Panc1 (cell line): ENCODE results near the gene PSAP. TPM values are rescaled to one million over a fixed set of nuclear protein-coding genes. Genes with fewer than 3 reads are reported as not detected.

ENCODE experiments used
- ATAC-seq: fragments of 200-7000 bp; cut with Tn5 transposase; 2 replicates; pipeline ENCODE4 v1.9.1; 2020; ENCODE audit warnings: mild to moderate bottlenecking, moderate library complexity
- BruUV-seq: library from RNA; stranded (reverse); fragments of 400-500 nt; replicated peaks from 2 replicates; lab custom pipeline; 2021; lab: Mats Ljungman, UMichigan
- CTCF ChIA-PET: fragments of 300-600 bp; sonication (Branson Sonifier 250); formaldehyde crosslinking; loops from one replicate; lab custom pipeline; 2022; ENCODE audit warnings: antibody characterized with exemption; lab: Charles Lee
- POLR2A ChIA-PET: fragments of 300-600 bp; sonication (Branson Sonifier 250); formaldehyde crosslinking; loops from one replicate; lab custom pipeline; 2022; ENCODE audit warnings: antibody characterized with exemption; lab: Charles Lee
- DNase-seq: peaks from one replicate; pipeline ENCODE4 v3.0.0-alpha.2; 2010; ENCODE audit warnings: low read depth, low spot score
- H3K27ac ChIP-seq: 2 replicates; pipeline ENCODE4 v1.5.1; 2011; ENCODE audit warnings: mild to moderate bottlenecking, low read length, inconsistent platforms
- H3K27me3 ChIP-seq: fragments of 200-500 bp; sonication (Bioruptor generic); 2 replicates; pipeline ENCODE4 v1.6.0; 2014; ENCODE audit warnings: low read length, inconsistent platforms; ENCODE audit not compliant: control insufficient read depth, insufficient read depth
- H3K36me3 ChIP-seq: fragments of 200-500 bp; sonication (Bioruptor generic); 2 replicates; pipeline ENCODE4 v1.5.1; 2014; ENCODE audit warnings: inconsistent platforms, mild to moderate bottlenecking, low read length, moderate library complexity; ENCODE audit not compliant: control insufficient read depth, insufficient read depth
- H3K4me1 ChIP-seq: 2 replicates; pipeline ENCODE4 v1.5.1; 2011; ENCODE audit warnings: inconsistent platforms, mild to moderate bottlenecking, low read length, moderate library complexity; ENCODE audit not compliant: control insufficient read depth, insufficient read depth
- H3K4me3 ChIP-seq, 2 experiments: 2 replicates each; pipeline ENCODE4 v1.5.1; 2011 to 2012; ENCODE audit warnings: low read depth in 2 of 2, low read length in 2 of 2, mild to moderate bottlenecking in 2 of 2, inconsistent platforms in 1 of 2, moderate library complexity in 1 of 2
- H3K9me3 ChIP-seq: fragments of 200-500 bp; sonication (Bioruptor generic); 2 replicates; pipeline ENCODE4 v1.5.1; 2014; ENCODE audit warnings: low read depth, mild to moderate bottlenecking, inconsistent platforms, low read length, moderate library complexity; ENCODE audit not compliant: control insufficient read depth, insufficient read depth
- POLR2AphosphoS5 ChIP-seq: IDR thresholded peaks from 2 replicates; pipeline ENCODE4 v1.6.1; 2012; ENCODE audit warnings: mild to moderate bottlenecking, low read depth, low read length, moderate library complexity
- SIN3A ChIP-seq: IDR thresholded peaks from 2 replicates; pipeline ENCODE4 v1.6.1; 2012; ENCODE audit warnings: low read depth, mild to moderate bottlenecking, low read length, moderate library complexity, borderline replicate concordance; ENCODE audit not compliant: insufficient read depth
- TCF7L2 ChIP-seq: IDR thresholded peaks from 2 replicates; pipeline ENCODE4 v1.6.1; 2011; ENCODE audit warnings: mild to moderate bottlenecking, low read depth, low read length, inconsistent platforms
- in situ Hi-C: cut with HindIII; loops from 2 replicates; pipeline ENCODE4 v1.10.0; 2016; ENCODE audit warnings: low sequenced_read_pairs, low pct_unique_long_range_greater_than_20kb
- intact Hi-C: fragments of 100-400 bp; cut with micrococcal nuclease; formaldehyde crosslinking; loops from one replicate; pipeline ENCODE4 v1.10.0; 2022; ENCODE audit not compliant: unreplicated experiment
- total RNA-seq: library from RNA; stranded (reverse); gene quantifications from one replicate; pipeline ENCODE4 v1.2.1, GENCODE V29; 2021; ENCODE audit not compliant: unreplicated experiment
- TF ChIP-seq, protein P1 (sequence below): fragments of 450-650 bp; IDR thresholded peaks from 2 replicates; pipeline ENCODE4 v1.5.1; 2017; ENCODE audit warnings: mild to moderate bottlenecking
- TF ChIP-seq, protein P2 (sequence below), 2 experiments: IDR thresholded peaks; 2 replicates each; pipeline ENCODE4 v1.6.1; 2011 to 2012; ENCODE audit warnings: low read depth in 2 of 2, control low read depth in 1 of 2, low read length in 1 of 2, mild to moderate bottlenecking in 1 of 2, moderate library complexity in 1 of 2; ENCODE audit not compliant: insufficient read depth in 1 of 2

Gene PSAP
- total RNA-seq, 1 experiment from 2014 or later, result 3,649 TPM

DNA sequence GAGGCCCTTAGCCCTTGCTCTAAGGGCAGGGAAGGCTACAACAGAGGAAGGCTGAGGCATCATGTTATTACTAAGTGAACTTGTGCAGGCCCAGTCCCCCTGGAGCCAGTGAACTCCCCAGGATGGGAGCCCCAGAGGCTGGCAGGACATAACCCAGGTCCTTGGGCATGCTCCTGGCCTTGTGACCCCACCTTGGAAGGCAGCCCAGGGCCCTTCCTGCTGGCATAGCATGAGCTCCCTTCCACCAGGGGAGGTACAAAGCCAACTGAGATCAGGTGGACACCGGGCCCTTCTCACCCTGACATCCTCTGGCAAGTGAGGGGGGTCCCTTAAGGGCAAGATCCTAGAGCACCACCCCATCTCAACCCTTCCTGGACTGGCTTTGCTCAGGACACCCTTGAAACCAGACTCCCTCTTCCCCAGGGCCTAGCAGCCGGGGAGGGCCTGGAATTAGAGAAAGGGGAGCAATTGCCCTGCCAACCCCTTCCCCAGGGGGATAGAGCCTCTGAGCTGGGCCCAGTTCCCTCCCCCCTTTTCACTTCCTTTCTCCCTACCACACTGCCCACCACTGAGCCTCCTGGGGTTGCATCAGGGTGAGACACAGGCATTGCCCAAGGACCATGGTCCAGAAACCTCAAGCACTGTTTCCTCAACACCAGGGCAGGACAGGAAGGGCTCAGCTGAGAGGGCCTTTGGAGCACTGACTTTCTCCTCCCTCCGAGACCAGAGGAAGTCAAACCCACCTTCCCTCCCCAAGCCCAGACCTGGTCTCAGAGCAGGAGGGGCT lies 75.9 kb downstream of the PSAP start:
- CTCF ChIA-PET, result interaction anchor here (0.7 to 0.8 kb wide), 2 partner anchors 11 to 1253 kb away, joined by 3 read pairs; no protein-coding TSS in a partner anchor
- Histone ChIP-seq H3K27me3 (no peaks in the 10 kb centered on the region), H3K36me3 (no peaks in the 10 kb centered on the region), H3K4me3 (no peak overlapping the region), H3K27ac (no peak overlapping the region), H3K4me1 (peaks cover 35% of the 10 kb centered on the region; the same call in 1 of the 2 replicates), H3K9me3 (no peaks in the 10 kb centered on the region)
- no TSS peak for BruUV-seq
- ATAC-seq (no peak), DNase-seq (no peak)
- in situ Hi-C loops (no loop called here), intact Hi-C loops (no loop called here)
- POLR2A ChIA-PET, result interaction anchor here (0.5 kb wide), 1 partner anchor 47 kb away, joined by 8 read pairs; no protein-coding TSS in a partner anchor
- TF ChIP-seq TCF7L2, result no peak
- TF ChIP-seq, protein P1, sequence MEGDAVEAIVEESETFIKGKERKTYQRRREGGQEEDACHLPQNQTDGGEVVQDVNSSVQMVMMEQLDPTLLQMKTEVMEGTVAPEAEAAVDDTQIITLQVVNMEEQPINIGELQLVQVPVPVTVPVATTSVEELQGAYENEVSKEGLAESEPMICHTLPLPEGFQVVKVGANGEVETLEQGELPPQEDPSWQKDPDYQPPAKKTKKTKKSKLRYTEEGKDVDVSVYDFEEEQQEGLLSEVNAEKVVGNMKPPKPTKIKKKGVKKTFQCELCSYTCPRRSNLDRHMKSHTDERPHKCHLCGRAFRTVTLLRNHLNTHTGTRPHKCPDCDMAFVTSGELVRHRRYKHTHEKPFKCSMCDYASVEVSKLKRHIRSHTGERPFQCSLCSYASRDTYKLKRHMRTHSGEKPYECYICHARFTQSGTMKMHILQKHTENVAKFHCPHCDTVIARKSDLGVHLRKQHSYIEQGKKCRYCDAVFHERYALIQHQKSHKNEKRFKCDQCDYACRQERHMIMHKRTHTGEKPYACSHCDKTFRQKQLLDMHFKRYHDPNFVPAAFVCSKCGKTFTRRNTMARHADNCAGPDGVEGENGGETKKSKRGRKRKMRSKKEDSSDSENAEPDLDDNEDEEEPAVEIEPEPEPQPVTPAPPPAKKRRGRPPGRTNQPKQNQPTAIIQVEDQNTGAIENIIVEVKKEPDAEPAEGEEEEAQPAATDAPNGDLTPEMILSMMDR, result no peak

DNA sequence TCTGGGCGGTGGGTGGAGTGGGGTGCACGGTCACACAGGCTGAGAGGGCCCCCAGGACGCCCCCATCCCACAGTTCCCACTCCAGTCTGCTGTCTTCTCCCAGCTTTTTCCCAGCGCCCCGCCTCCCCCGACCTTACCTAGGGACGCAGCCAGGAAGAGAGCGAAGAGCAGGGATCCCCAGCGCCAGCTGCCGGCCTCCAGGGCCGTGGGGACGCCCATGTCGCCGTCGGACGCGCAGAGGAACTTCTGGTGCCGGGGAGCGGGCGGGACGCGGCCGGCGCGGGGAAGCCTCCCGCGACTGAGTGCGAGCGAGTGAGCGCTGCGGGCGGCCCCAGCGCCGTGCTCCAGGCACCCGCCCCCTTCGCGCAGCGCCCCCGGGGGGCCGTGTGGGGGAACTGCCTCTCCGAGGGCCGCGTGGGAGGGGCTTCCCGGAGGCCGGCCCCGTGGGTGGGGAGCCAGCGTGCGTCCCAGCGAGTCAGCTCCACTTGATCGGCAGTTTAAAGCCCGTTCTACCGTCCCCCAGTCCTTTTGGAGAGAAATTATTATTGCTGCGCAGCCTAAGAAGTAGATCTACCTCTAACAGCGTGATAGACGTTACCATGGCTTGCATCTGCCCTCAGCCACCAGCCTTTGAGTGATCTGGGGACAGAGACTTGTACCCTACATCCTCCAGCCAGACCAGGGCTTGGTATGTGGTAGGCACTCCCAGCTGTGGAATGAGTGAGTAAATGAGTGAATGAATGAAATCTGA lies 77.7 kb downstream of the PSAP start, which contains the start of gene VSIR:
Gene VSIR, minus strand, starts transcription at position 300 of the 751 bp plus-strand sequence. Its CDS starts 81 bp downstream, at position 219.
- Histone ChIP-seq H3K4me3 (peak within 1 kb of the TSS; percentile 60 to 64), H3K4me1 (peaks cover 51% of the 10 kb centered on the region), H3K9me3 (no peaks in the 10 kb centered on the region), H3K36me3 (no peaks in the 10 kb centered on the region), H3K27me3 (no peaks in the 10 kb centered on the region), H3K27ac (peak within 1 kb of the TSS; percentile 77)
- DNase-seq, result peak; percentile 18
- BruUV-seq, result no TSS peak
- intact Hi-C loops (no loop called here), in situ Hi-C loops (no loop called here)
- TF ChIP-seq SIN3A (peak; percentile 57; the same call in 1 of the 2 replicates), TCF7L2 (no peak), POLR2AphosphoS5 (no peak)
- TF ChIP-seq, protein P2, sequence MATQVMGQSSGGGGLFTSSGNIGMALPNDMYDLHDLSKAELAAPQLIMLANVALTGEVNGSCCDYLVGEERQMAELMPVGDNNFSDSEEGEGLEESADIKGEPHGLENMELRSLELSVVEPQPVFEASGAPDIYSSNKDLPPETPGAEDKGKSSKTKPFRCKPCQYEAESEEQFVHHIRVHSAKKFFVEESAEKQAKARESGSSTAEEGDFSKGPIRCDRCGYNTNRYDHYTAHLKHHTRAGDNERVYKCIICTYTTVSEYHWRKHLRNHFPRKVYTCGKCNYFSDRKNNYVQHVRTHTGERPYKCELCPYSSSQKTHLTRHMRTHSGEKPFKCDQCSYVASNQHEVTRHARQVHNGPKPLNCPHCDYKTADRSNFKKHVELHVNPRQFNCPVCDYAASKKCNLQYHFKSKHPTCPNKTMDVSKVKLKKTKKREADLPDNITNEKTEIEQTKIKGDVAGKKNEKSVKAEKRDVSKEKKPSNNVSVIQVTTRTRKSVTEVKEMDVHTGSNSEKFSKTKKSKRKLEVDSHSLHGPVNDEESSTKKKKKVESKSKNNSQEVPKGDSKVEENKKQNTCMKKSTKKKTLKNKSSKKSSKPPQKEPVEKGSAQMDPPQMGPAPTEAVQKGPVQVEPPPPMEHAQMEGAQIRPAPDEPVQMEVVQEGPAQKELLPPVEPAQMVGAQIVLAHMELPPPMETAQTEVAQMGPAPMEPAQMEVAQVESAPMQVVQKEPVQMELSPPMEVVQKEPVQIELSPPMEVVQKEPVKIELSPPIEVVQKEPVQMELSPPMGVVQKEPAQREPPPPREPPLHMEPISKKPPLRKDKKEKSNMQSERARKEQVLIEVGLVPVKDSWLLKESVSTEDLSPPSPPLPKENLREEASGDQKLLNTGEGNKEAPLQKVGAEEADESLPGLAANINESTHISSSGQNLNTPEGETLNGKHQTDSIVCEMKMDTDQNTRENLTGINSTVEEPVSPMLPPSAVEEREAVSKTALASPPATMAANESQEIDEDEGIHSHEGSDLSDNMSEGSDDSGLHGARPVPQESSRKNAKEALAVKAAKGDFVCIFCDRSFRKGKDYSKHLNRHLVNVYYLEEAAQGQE (IDR thresholded peaks at IDR 0.05; ENCODE audit: insufficient read depth in 1 of 2, low read depth in 2 of 2, low read length in 1 of 2), result no peak
- TF ChIP-seq, protein P1, result peak; percentile 99
- ChIA-PET POLR2A (interaction anchor here (0.6 to 1.1 kb wide), 2 partner anchors 13 to 96 kb away, joined by 3 read pairs; no protein-coding TSS in a partner anchor), CTCF (interaction anchor here (0.6 to 1.4 kb wide), 8 partner anchors 40 to 459 kb away, joined by 3 to 13 read pairs (median 4); partner anchors contain the start of gene CDH23)
- ATAC-seq, result peak; percentile 91
